ENCODE measurements around the gene NTN1.

- no peak for TF ChIP-seq CTCF (IDR thresholded peaks at IDR 0.05)
- TF ChIP-seq POLR2A (IDR thresholded peaks at IDR 0.05) = no peak
Observed at GRCh38 chr17:9256361-9256750, 235.0 kb downstream of the NTN1 start.

Data from testis (tissue), 2 donors.